ENCODE data around the gene CD93.

CD93 gene

DNA sequence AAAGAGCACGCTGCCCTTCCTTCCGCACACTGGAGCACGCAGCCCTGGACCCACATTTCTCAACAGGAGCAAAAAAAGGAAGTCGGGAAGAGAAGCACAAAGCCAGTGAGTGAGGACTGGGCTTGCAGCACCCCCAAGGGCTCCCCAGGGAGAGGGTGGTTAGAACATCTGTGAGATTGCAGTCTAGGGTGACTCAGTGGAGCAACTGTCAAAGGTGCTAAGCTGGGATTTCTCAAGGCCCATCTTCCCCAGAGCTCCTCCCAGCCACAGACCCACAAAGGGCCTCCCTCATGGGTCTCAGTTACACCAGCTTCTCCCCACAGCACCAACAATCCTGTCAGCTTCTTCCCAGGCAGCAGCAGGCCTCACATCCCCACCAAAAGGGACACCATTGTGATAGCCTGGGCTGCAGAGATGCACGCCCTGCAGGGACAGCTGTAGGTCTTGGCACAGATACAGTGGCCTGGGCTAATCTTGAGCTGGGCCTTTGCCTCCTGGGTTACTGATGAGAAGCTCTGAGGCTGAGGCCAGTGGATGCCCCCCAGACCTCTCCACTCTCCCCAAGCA lies 39.6 kb upstream of the CD93 start:
- ATAC-seq (replicated peaks; ENCODE audit: extremely low read depth, poor library complexity, severe bottlenecking) (no peak), DNase-seq (ENCODE audit: low spot score in 2 of 2) (no peak)
- no peaks in the 10 kb centered on the region for H3K9me3 Mint-ChIP-seq
- no peaks in the 10 kb centered on the region for H3K4me1 Mint-ChIP-seq
- peaks cover 2% of the 10 kb centered on the region for H3K36me3 Mint-ChIP-seq (ENCODE audit: insufficient read depth)
- H3K4me3 Mint-ChIP-seq, result no peak overlapping the region
- no peak overlapping the region for H3K27ac Mint-ChIP-seq (ENCODE audit: low read depth)
- H3K27me3 Mint-ChIP-seq, result no peaks in the 10 kb centered on the region

- Mint-ChIP-seq H3K36me3 (ENCODE audit: insufficient read depth) (peaks cover 2% of the 10 kb centered on the region), H3K27me3 (no peaks in the 10 kb centered on the region), H3K9me3 (no peaks in the 10 kb centered on the region), H3K4me3 (no peak overlapping the region), H3K4me1 (no peaks in the 10 kb centered on the region), H3K27ac (ENCODE audit: low read depth) (no peak overlapping the region)
- DNase-seq (ENCODE audit: low spot score in 2 of 2) (no peak), ATAC-seq (replicated peaks; ENCODE audit: extremely low read depth, poor library complexity, severe bottlenecking) (no peak)
Measured at GRCh38 chr20:23125159-23125558, 39.0 kb upstream of the CD93 start.

GRCh38 chr20:23123886-23124285 lies 37.8 kb upstream of the CD93 start:
- ATAC-seq (replicated peaks; ENCODE audit: extremely low read depth, poor library complexity, severe bottlenecking) (no peak), DNase-seq (ENCODE audit: low spot score in 2 of 2) (no peak)
- H3K4me1 Mint-ChIP-seq, result no peaks in the 10 kb centered on the region
- no peak overlapping the region for H3K27ac Mint-ChIP-seq (ENCODE audit: low read depth)
- H3K27me3 Mint-ChIP-seq, result peaks cover 12% of the 10 kb centered on the region
- H3K36me3 Mint-ChIP-seq (ENCODE audit: insufficient read depth), result peaks cover 2% of the 10 kb centered on the region
- H3K9me3 Mint-ChIP-seq, result no peaks in the 10 kb centered on the region
- H3K4me3 Mint-ChIP-seq, result no peak overlapping the region

GRCh38 chr20:23122796-23123655 lies 36.9 kb upstream of the CD93 start:
- ATAC-seq (replicated peaks; ENCODE audit: extremely low read depth, poor library complexity, severe bottlenecking) (no peak), DNase-seq (ENCODE audit: low spot score in 2 of 2) (no peak)
- no peaks in the 10 kb centered on the region for H3K9me3 Mint-ChIP-seq
- peaks cover 14% of the 10 kb centered on the region for H3K27me3 Mint-ChIP-seq
- no peaks in the 10 kb centered on the region for H3K4me1 Mint-ChIP-seq
- no peak overlapping the region for H3K27ac Mint-ChIP-seq (ENCODE audit: low read depth)
- H3K36me3 Mint-ChIP-seq (ENCODE audit: insufficient read depth), result peaks cover 2% of the 10 kb centered on the region
- no peak overlapping the region for H3K4me3 Mint-ChIP-seq

GRCh38 chr20:23122321-23122720 lies 36.2 kb upstream of the CD93 start:
- H3K27me3 Mint-ChIP-seq, result peaks cover 14% of the 10 kb centered on the region
- no peaks in the 10 kb centered on the region for H3K9me3 Mint-ChIP-seq
- H3K4me3 Mint-ChIP-seq, result no peak overlapping the region
- DNase-seq (ENCODE audit: low spot score in 2 of 2) (no peak), ATAC-seq (replicated peaks; ENCODE audit: extremely low read depth, poor library complexity, severe bottlenecking) (no peak)
- H3K4me1 Mint-ChIP-seq, result no peaks in the 10 kb centered on the region
- no peak overlapping the region for H3K27ac Mint-ChIP-seq (ENCODE audit: low read depth)
- H3K36me3 Mint-ChIP-seq (ENCODE audit: insufficient read depth), result peaks cover 2% of the 10 kb centered on the region

DNA sequence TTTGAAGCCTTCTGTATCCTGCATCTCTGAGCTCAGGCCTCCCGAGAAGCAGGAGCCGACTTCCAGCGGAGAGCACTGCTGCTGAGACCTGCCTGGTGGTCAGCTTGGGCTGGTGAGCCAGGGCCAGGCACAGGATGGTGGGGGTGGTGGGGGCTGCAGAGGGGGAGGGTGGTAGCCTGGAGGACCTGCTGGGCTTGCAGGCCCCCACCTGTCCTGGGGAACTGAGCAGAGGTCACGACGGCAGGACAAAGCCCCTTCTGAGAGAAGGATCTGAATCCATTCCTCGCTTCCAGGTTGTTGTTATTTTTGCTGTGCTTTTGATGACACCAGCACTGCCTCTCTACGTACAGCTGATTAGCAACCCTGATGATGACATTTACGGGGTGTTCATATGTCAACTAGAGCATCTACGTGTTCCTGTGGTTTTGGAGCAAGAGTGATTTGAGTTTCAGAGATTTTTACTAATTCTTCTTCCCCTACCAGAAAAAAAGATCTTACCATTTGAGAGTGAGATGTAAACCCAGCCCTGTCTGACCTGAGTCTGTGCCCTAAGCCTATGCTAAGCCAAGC lies 35.7 kb upstream of the CD93 start:
- DNase-seq (ENCODE audit: low spot score in 2 of 2) (no peak), ATAC-seq (replicated peaks; ENCODE audit: extremely low read depth, poor library complexity, severe bottlenecking) (no peak)
- H3K27ac Mint-ChIP-seq (ENCODE audit: low read depth), result no peak overlapping the region
- H3K36me3 Mint-ChIP-seq (ENCODE audit: insufficient read depth), result peaks cover 2% of the 10 kb centered on the region
- no peaks in the 10 kb centered on the region for H3K9me3 Mint-ChIP-seq
- no peak overlapping the region for H3K4me3 Mint-ChIP-seq
- peaks cover 14% of the 10 kb centered on the region for H3K27me3 Mint-ChIP-seq
- no peaks in the 10 kb centered on the region for H3K4me1 Mint-ChIP-seq

- ATAC-seq (replicated peaks; ENCODE audit: extremely low read depth, poor library complexity, severe bottlenecking) (no peak), DNase-seq (ENCODE audit: low spot score in 2 of 2) (no peak)
- peaks cover 14% of the 10 kb centered on the region for H3K27me3 Mint-ChIP-seq
- H3K27ac Mint-ChIP-seq (ENCODE audit: low read depth), result no peak overlapping the region
- peaks cover 2% of the 10 kb centered on the region for H3K36me3 Mint-ChIP-seq (ENCODE audit: insufficient read depth)
- no peaks in the 10 kb centered on the region for H3K9me3 Mint-ChIP-seq
- no peaks in the 10 kb centered on the region for H3K4me1 Mint-ChIP-seq
- H3K4me3 Mint-ChIP-seq, result no peak overlapping the region
Measured at GRCh38 chr20:23120936-23121750, 35.0 kb upstream of the CD93 start.

DNA sequence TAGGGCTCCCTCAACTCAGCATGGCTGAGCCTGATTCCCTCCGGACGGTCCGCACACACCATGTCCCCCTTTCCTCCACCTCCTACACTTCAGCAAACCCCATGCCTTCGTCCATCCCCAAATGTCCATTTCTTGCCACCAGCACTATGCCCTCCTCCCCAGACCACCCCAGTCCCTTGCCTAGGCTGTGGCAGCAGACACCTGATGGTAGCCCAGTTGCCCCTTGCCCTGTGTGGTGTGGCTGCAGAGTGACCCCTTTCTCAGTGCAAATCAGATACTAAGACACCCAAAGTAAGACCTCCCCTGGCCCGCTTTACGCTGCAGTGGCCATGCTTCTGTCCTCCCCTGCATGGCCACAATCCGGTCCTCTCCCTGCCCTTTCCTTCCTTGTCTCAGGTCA lies 34.1 kb upstream of the CD93 start:
- no peak for ATAC-seq (replicated peaks; ENCODE audit: extremely low read depth, poor library complexity, severe bottlenecking)
- Mint-ChIP-seq H3K27me3 (peaks cover 14% of the 10 kb centered on the region), H3K9me3 (no peaks in the 10 kb centered on the region), H3K27ac (ENCODE audit: low read depth) (no peak overlapping the region), H3K4me1 (no peaks in the 10 kb centered on the region), H3K36me3 (ENCODE audit: insufficient read depth) (peaks cover 2% of the 10 kb centered on the region), H3K4me3 (no peak overlapping the region)
- no peak for DNase-seq (ENCODE audit: low spot score in 2 of 2)

DNA sequence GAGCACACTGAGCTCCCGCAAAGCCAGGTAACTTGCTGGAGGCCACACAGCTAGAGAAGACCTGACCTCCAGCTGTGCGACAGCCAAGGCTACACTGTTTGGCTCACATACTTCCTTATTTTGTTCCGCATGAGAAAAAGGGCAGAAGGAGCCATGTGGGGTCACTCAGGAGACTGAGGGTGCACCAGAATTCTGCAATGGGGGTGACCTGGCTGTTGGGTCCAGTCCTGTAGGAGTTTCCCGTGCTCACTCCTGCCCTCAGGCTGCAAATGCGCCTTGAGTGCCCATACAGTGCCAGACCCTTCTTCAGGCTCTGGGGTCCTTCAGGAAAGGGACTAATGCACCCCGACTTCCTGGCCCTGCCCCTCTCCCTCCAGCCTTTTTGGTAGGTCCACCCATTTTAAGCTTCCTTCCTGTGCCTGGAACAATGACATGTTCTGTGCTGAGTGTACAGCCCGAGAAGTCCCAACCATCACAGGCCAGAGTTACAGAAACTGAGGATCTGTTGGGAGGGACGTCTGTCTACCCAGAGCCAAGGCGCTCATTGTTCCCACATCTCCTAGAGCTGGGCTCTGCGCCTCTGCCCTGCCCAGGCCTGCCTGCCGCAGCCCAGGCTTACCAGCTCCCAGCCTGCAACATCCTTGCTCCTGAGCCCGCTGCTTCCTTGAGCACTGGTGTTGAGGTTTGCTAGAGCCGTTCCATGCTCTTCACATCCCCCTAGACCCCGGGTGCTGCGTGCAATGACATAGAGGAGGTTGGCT lies 33.5 kb upstream of the CD93 start:
- ATAC-seq (replicated peaks; ENCODE audit: extremely low read depth, poor library complexity, severe bottlenecking) (no peak), DNase-seq (ENCODE audit: low spot score in 2 of 2) (no peak)
- H3K4me1 Mint-ChIP-seq, result no peaks in the 10 kb centered on the region
- H3K4me3 Mint-ChIP-seq, result no peak overlapping the region
- peaks cover 15% of the 10 kb centered on the region for H3K27me3 Mint-ChIP-seq
- H3K27ac Mint-ChIP-seq (ENCODE audit: low read depth), result no peak overlapping the region
- H3K9me3 Mint-ChIP-seq, result no peaks in the 10 kb centered on the region
- peaks cover 2% of the 10 kb centered on the region for H3K36me3 Mint-ChIP-seq (ENCODE audit: insufficient read depth)

- ATAC-seq (replicated peaks; ENCODE audit: extremely low read depth, poor library complexity, severe bottlenecking) (no peak), DNase-seq (ENCODE audit: low spot score in 2 of 2) (no peak)
- H3K27ac Mint-ChIP-seq (ENCODE audit: low read depth), result no peak overlapping the region
- peaks cover 2% of the 10 kb centered on the region for H3K36me3 Mint-ChIP-seq (ENCODE audit: insufficient read depth)
- peaks cover 22% of the 10 kb centered on the region for H3K27me3 Mint-ChIP-seq
- no peaks in the 10 kb centered on the region for H3K4me1 Mint-ChIP-seq
- no peaks in the 10 kb centered on the region for H3K9me3 Mint-ChIP-seq
- H3K4me3 Mint-ChIP-seq, result no peak overlapping the region
Measured at GRCh38 chr20:23118766-23119165, 32.6 kb upstream of the CD93 start.

- Mint-ChIP-seq H3K4me1 (no peaks in the 10 kb centered on the region), H3K27me3 (peaks cover 22% of the 10 kb centered on the region), H3K4me3 (no peak overlapping the region), H3K9me3 (no peaks in the 10 kb centered on the region), H3K36me3 (ENCODE audit: insufficient read depth) (peaks cover 2% of the 10 kb centered on the region), H3K27ac (ENCODE audit: low read depth) (no peak overlapping the region)
- ATAC-seq (replicated peaks; ENCODE audit: extremely low read depth, poor library complexity, severe bottlenecking) (no peak), DNase-seq (ENCODE audit: low spot score in 2 of 2) (no peak)
Measured at GRCh38 chr20:23118144-23118543, 32.0 kb upstream of the CD93 start.

GRCh38 chr20:23117738-23118137 lies 31.6 kb upstream of the CD93 start:
- no peak overlapping the region for H3K4me3 Mint-ChIP-seq
- no peak for DNase-seq (ENCODE audit: low spot score in 2 of 2)
- H3K36me3 Mint-ChIP-seq (ENCODE audit: insufficient read depth), result peaks cover 2% of the 10 kb centered on the region
- H3K4me1 Mint-ChIP-seq, result no peaks in the 10 kb centered on the region
- H3K9me3 Mint-ChIP-seq, result no peaks in the 10 kb centered on the region
- H3K27me3 Mint-ChIP-seq, result peaks cover 22% of the 10 kb centered on the region
- ATAC-seq (replicated peaks; ENCODE audit: extremely low read depth, poor library complexity, severe bottlenecking), result no peak
- H3K27ac Mint-ChIP-seq (ENCODE audit: low read depth), result no peak overlapping the region
